K562 (cell line): ENCODE measurements around the gene SH3TC1. TPM values are rescaled to one million over a fixed set of nuclear protein-coding genes. Genes with fewer than 3 reads are reported as not detected.

Experiments used
- ATAC-seq: fragments of 200-7000 bp; cut with Tn5 transposase; 3 replicates; pipeline ENCODE4 v1.9.1; 2020; ENCODE audit warnings: moderate library complexity
- BruUV-seq: library from RNA; stranded (reverse); fragments of 400-500 nt; replicated peaks from 2 replicates; lab custom pipeline; 2021; lab: Mats Ljungman, UMichigan
- CTCF ChIA-PET: fragments of 300-600 bp; formaldehyde crosslinking; extraction: SDS; loops from one replicate; lab custom pipeline; 2021; ENCODE audit warnings: low intra/inter-chr PET ratio; lab: Yijun Ruan, JAX
- POLR2A ChIA-PET: fragments of 300-600, 350-650 bp; sonication (Branson Sonifier 250); formaldehyde crosslinking; extraction: SDS; loops from one replicate; lab custom pipeline; 2021; ENCODE audit warnings: antibody characterized with exemption, inconsistent platforms; lab: Yijun Ruan, JAX
- DNase-seq, 4 experiments: peaks; one replicate each; pipeline versions ENCODE4 v3.0.0 to v3.0.0-alpha.2; 2011 to 2018; ENCODE audit warnings: low spot score in 3 of 4, mixed read lengths in 3 of 4; ENCODE audit errors: extremely low read depth in 1 of 4
- FAIRE-seq: peaks from 2 replicates; lab custom pipeline; 2011; peaks lifted over from hg19 to GRCh38; lab: Jason Lieb, UNC
- H2AFZ ChIP-seq: 2 replicates; pipeline ENCODE4 v1.6.0; 2011; ENCODE audit warnings: low read depth, low read length, control low read depth, inconsistent platforms
- H3K27ac ChIP-seq: fragments of 200-600 bp; 3 replicates; pipeline ENCODE4 v1.8.0; 2011; ENCODE audit warnings: low read depth, mild to moderate bottlenecking, control low read depth, inconsistent platforms, low read length, moderate library complexity, mixed read lengths; ENCODE audit errors: extremely low read depth
- H3K27me3 ChIP-seq, 2 experiments: fragments of 300-600 bp in 1 of 2; 2 replicates in 1 of 2; 3 replicates in 1 of 2; pipeline versions ENCODE4 v1.6.0 to v1.8.0; 2011; ENCODE audit warnings: inconsistent platforms in 2 of 2, low read length in 2 of 2, mild to moderate bottlenecking in 1 of 2, mixed read lengths in 1 of 2, moderate library complexity in 1 of 2; ENCODE audit not compliant: control insufficient read depth in 2 of 2, insufficient read depth in 2 of 2
- H3K36me3 ChIP-seq: fragments of 300-600 bp; 3 replicates; pipeline ENCODE4 v1.8.0; 2011; ENCODE audit warnings: mild to moderate bottlenecking, low read length, inconsistent platforms; ENCODE audit not compliant: control insufficient read depth, insufficient read depth
- H3K4me1 ChIP-seq, 2 experiments: fragments of 200-600 bp in 1 of 2; replicated peaks in 1 of 2; 2 replicates in 1 of 2; 3 replicates in 1 of 2; pipeline versions ENCODE4 v1.5.1 to v1.8.0; 2011; ENCODE audit warnings: inconsistent platforms in 2 of 2, low read length in 2 of 2, mild to moderate bottlenecking in 1 of 2, mixed read lengths in 1 of 2, moderate library complexity in 1 of 2; ENCODE audit not compliant: control insufficient read depth in 2 of 2, insufficient read depth in 2 of 2
- H3K4me2 ChIP-seq: 2 replicates; pipeline ENCODE4 v1.6.1; 2011; ENCODE audit warnings: low read length, control low read depth, inconsistent platforms, mixed read lengths; ENCODE audit not compliant: insufficient read depth
- H3K4me3 ChIP-seq: fragments of 200-600 bp; sonication (generic), shearing (Covaris generic); 2 replicates; pipeline ENCODE4 v1.5.1; 2016; ENCODE audit warnings: control low read depth, inconsistent platforms
- H3K79me2 ChIP-seq: fragments of 200-600 bp; 3 replicates; pipeline ENCODE4 v1.8.0; 2011; ENCODE audit warnings: low read length, inconsistent platforms; ENCODE audit not compliant: control insufficient read depth, insufficient read depth
- H3K9ac ChIP-seq, 2 experiments: 2 replicates each; pipeline versions ENCODE4 v1.6.0 to v1.6.1; 2011; ENCODE audit warnings: low read depth in 2 of 2, low read length in 2 of 2, control low read depth in 1 of 2, inconsistent platforms in 1 of 2, mild to moderate bottlenecking in 1 of 2, mixed read lengths in 1 of 2; ENCODE audit not compliant: insufficient read depth in 1 of 2
- H3K9me1 ChIP-seq: one replicate; pipeline ENCODE4 v1.6.0; 2011; ENCODE audit warnings: inconsistent platforms, mild to moderate bottlenecking, low read length, moderate library complexity; ENCODE audit not compliant: control insufficient read depth, insufficient read depth
- H3K9me3 ChIP-seq: replicated peaks from 2 replicates; pipeline ENCODE4 v1.5.1; 2011; ENCODE audit warnings: low read depth, low read length, inconsistent platforms; ENCODE audit not compliant: control insufficient read depth, insufficient read depth
- H4K20me1 ChIP-seq: replicated peaks from 2 replicates; pipeline ENCODE4 v1.6.1; 2011; ENCODE audit warnings: low read length, inconsistent platforms, mixed read lengths; ENCODE audit not compliant: control insufficient read depth, insufficient read depth
- ARHGAP35 ChIP-seq: fragments of 450-650 bp; IDR thresholded peaks from 2 replicates; pipeline ENCODE4 v1.6.1; 2018; ENCODE audit not compliant: partially characterized antibody
- CHCHD3 ChIP-seq: fragments of 250-450 bp; sonication (Bioruptor Pico); IDR thresholded peaks from 2 replicates; pipeline ENCODE4 v2.1.2; 2022; ENCODE audit warnings: mild to moderate bottlenecking
- CTBP1 ChIP-seq: fragments of 450-650 bp; IDR thresholded peaks from 2 replicates; pipeline ENCODE4 v1.6.1; 2016; ENCODE audit warnings: borderline replicate concordance
- DDX20 ChIP-seq: fragments of 450-650 bp; IDR thresholded peaks from 2 replicates; pipeline ENCODE4 v1.6.1; 2016; ENCODE audit warnings: missing genetic modification characterization, low read depth, mild to moderate bottlenecking, missing compliant biosample characterization, moderate library complexity
- FOXA1 ChIP-seq: fragments of 450-650 bp; IDR thresholded peaks from 2 replicates; pipeline ENCODE4 v1.6.1; 2016; ENCODE audit warnings: mild to moderate bottlenecking, borderline replicate concordance
- MCM7 ChIP-seq, 2 experiments: fragments of 450-650 bp; IDR thresholded peaks; 2 replicates each; pipeline ENCODE4 v1.6.1; 2016 to 2018
- NR1H2 ChIP-seq: sonication (generic); formaldehyde crosslinking; IDR thresholded peaks from 2 replicates; pipeline ENCODE4 v1.4.0; 2020; ENCODE audit warnings: mild to moderate bottlenecking, missing genetic modification reagents
- RBM17 ChIP-seq: fragments of 200-400 bp; formaldehyde crosslinking; IDR thresholded peaks from 2 replicates; pipeline ENCODE4 v1.6.1; 2017; ENCODE audit warnings: low read depth, mild to moderate bottlenecking, low read length, borderline replicate concordance
- TCF7 ChIP-seq: sonication (generic); IDR thresholded peaks from 2 replicates; pipeline ENCODE4 v1.6.1; 2016; ENCODE audit warnings: antibody characterized with exemption, borderline replicate concordance
- TSC22D4 ChIP-seq: fragments of 450-650 bp; IDR thresholded peaks from 2 replicates; pipeline ENCODE4 v1.6.1; 2016; ENCODE audit warnings: missing genetic modification characterization, missing biosample characterization, control low read depth
- U2AF1 ChIP-seq: fragments of 200-400 bp; formaldehyde crosslinking; optimal IDR thresholded peaks from 2 replicates; pipeline ENCODE3; 2017; ENCODE audit warnings: mild to moderate bottlenecking, low read depth, low read length, moderate library complexity
- ZNF41 ChIP-seq: fragments of 250-450 bp; sonication (Bioruptor Pico); conservative IDR thresholded peaks from 2 replicates; pipeline ENCODE4 v1.4.0; 2020; ENCODE audit warnings: mild to moderate bottlenecking
- WGBS: fragments of 100-300 bp; shearing (Covaris generic); methylation state at CpG from one replicate; pipeline ENCODE4 v1.1.6; 2016; ENCODE audit warnings: low coverage, mixed read lengths; ENCODE audit not compliant: insufficient coverage; ENCODE audit errors: missing lambda C conversion rate; 5-methylcytosine and 5-hydroxymethylcytosine counted together
- in situ Hi-C: fragments of 300-500 bp; cut with MboI; formaldehyde crosslinking; loops from 4 replicates; pipeline ENCODE4 v1.15.0; 2018; ENCODE audit warnings: inconsistent platforms, mixed read lengths
- intact Hi-C: fragments of 100-400 bp; cut with micrococcal nuclease; formaldehyde crosslinking; loops from 2 replicates; pipeline ENCODE4 v1.14.2; 2022
- polyA plus RNA-seq, 8 experiments: library from polyadenylated mRNA; depleted of rRNA in 4 of 8; stranded (reverse) in 5 of 8; unstranded in 3 of 8; fragments of >200 nt; fragmentation: Nextera tagmentation in 2 of 8; fragmentation: Illumina TruSeq in 1 of 8; extraction: Ambion mirVana in 2 of 8; extraction: Trizol in 1 of 8; gene quantifications; 2 replicates each; pipeline versions ENCODE4 v1.2.1 to v1.2.3, GENCODE V29; 2011 to 2014; ENCODE audit warnings: inconsistent platforms in 1 of 8, missing spikeins in 1 of 8
- total RNA-seq, 7 experiments: library from RNA; depleted of rRNA in 6 of 7; stranded (reverse); fragments of >200 nt in 6 of 7; fragmentation: Illumina TruSeq in 2 of 7; extraction: Trizol in 2 of 7; gene quantifications; 2 replicates each; pipeline versions ENCODE4 v1.2.1 to v1.2.3, GENCODE V29; 2011 to 2021; ENCODE audit warnings: low replicate concordance in 1 of 7
- TF ChIP-seq, protein P1 (sequence below): fragments of 250-450 bp; sonication (Bioruptor Pico); IDR thresholded peaks from 2 replicates; pipeline ENCODE4 v1.4.0; 2020; ENCODE audit warnings: borderline replicate concordance
- TF ChIP-seq, protein P2 (sequence below): IDR thresholded peaks from 3 replicates; pipeline ENCODE4 v1.6.1; 2011; ENCODE audit warnings: borderline replicate concordance, mild to moderate bottlenecking; ENCODE audit not compliant: insufficient read length, insufficient read depth
- TF ChIP-seq, protein P3 (sequence below): fragments of 450-650 bp; IDR thresholded peaks from 2 replicates; pipeline ENCODE4 v1.6.1; 2016; ENCODE audit warnings: borderline replicate concordance

SH3TC1 gene
- total and polyA plus RNA-seq, 9 of the 15 experiments (the other 6 are each of a cell fraction or from before 2014, with no cell fraction given) = 0.04 to 2.1 (median 0.48) TPM; not detected in 1

DNA sequence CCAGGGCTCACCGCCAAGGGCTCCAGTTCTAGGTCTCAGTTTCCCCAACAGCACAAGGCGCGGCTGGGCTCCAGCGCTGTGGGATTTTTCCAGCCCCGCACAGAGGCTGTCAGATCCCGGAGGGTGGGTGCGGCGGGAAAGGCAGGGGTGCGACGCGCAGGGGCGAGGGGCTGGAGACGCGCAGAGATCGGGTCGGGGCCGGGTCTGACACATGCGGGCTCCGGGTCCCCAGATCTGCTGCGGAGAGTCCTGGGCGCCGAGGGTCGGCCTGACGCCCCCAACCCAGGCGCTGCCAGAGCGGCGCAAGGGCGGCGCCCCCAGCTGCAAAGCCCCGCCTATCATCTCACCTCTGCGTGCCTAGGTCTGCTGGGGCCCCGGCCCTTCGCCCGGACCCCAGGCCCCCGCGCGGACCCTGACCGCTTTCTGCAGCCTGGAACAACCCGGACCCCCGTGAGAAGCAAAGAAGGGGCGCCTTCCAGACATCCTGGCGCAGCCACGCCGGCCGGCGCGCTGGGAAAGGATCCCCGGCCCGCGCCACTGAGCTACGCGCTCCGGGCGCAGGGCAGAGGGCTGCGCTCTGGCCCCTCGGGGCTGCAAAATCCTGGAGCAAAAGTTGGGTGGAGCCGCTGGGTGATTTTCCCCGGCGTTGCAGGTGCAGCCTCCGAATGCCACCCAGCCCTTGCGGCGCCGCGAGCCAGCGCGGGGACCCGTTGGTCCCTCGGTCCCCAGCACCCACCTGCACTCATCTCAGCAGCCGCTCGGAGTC lies 41.0 kb upstream of the SH3TC1 start:
- Histone ChIP-seq H3K4me3 (peak overlapping the region; percentile 8; the same call in 1 of the 2 replicates), H3K9ac (peak overlapping the region in 1 of 2 experiments; percentile 64; a peak in 1 of 4 replicates), H3K9me3 (no peaks in the 10 kb centered on the region), H4K20me1 (peaks cover 6% of the 10 kb centered on the region), H3K36me3 (no peaks in the 10 kb centered on the region), H3K9me1 (no peaks in the 10 kb centered on the region), H3K4me1 (peaks cover 0 to 22% of the 10 kb centered on the region in 2 experiments; a peak in 2 of 5 replicates), H3K4me2 (peak overlapping the region; percentile 41), H3K79me2 (no peaks in the 10 kb centered on the region), H3K27ac (no peak overlapping the region), H2AFZ (peak overlapping the region; percentile 76; the same call in 1 of the 2 replicates), H3K27me3 (peaks cover 21 to 61% of the 10 kb centered on the region in 2 experiments; a peak in 4 of 5 replicates)
- POLR2A ChIA-PET = interaction anchor here (0.8 kb wide), 1 partner anchor 18 kb away, joined by 4 read pairs; no protein-coding TSS in a partner anchor
- no peak for FAIRE-seq
- no peak for DNase-seq
- CTCF ChIA-PET = no interaction called here
- intact Hi-C loops = no loop called here
- no TSS peak for BruUV-seq
- in situ Hi-C loops = no loop called here
- 39% methylated on average over 35 of the region's 70 CpGs for WGBS
- ATAC-seq = no peak
- TF ChIP-seq TCF7 (no peak), NR1H2 (CRISPR knock-in tag) (no peak), RBM17 (no peak), MCM7 (IDR thresholded peaks at IDR 0.05) (no peak), CTBP1 (no peak), FOXA1 (no peak), DDX20 (tag) (no peak), CHCHD3 (CRISPR knock-in tag) (no peak), ARHGAP35 (no peak), U2AF1 (no peak), ZNF41 (no peak), TSC22D4 (tag) (no peak)
- TF ChIP-seq, protein P1, sequence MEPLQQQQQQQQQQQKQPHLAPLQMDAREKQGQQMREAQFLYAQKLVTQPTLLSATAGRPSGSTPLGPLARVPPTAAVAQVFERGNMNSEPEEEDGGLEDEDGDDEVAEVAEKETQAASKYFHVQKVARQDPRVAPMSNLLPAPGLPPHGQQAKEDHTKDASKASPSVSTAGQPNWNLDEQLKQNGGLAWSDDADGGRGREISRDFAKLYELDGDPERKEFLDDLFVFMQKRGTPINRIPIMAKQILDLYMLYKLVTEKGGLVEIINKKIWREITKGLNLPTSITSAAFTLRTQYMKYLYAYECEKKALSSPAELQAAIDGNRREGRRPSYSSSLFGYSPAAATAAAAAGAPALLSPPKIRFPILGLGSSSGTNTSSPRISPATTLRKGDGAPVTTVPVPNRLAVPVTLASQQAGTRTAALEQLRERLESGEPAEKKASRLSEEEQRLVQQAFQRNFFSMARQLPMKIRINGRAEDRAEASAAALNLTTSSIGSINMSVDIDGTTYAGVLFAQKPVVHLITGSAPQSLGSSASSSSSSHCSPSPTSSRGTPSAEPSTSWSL = no peak
- TF ChIP-seq, protein P2, sequence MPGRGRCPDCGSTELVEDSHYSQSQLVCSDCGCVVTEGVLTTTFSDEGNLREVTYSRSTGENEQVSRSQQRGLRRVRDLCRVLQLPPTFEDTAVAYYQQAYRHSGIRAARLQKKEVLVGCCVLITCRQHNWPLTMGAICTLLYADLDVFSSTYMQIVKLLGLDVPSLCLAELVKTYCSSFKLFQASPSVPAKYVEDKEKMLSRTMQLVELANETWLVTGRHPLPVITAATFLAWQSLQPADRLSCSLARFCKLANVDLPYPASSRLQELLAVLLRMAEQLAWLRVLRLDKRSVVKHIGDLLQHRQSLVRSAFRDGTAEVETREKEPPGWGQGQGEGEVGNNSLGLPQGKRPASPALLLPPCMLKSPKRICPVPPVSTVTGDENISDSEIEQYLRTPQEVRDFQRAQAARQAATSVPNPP = no peak
- TF ChIP-seq, protein P3, sequence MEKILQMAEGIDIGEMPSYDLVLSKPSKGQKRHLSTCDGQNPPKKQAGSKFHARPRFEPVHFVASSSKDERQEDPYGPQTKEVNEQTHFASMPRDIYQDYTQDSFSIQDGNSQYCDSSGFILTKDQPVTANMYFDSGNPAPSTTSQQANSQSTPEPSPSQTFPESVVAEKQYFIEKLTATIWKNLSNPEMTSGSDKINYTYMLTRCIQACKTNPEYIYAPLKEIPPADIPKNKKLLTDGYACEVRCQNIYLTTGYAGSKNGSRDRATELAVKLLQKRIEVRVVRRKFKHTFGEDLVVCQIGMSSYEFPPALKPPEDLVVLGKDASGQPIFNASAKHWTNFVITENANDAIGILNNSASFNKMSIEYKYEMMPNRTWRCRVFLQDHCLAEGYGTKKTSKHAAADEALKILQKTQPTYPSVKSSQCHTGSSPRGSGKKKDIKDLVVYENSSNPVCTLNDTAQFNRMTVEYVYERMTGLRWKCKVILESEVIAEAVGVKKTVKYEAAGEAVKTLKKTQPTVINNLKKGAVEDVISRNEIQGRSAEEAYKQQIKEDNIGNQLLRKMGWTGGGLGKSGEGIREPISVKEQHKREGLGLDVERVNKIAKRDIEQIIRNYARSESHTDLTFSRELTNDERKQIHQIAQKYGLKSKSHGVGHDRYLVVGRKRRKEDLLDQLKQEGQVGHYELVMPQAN = no peak
